ENCODE measurements around the gene SAMD8.

DNA sequence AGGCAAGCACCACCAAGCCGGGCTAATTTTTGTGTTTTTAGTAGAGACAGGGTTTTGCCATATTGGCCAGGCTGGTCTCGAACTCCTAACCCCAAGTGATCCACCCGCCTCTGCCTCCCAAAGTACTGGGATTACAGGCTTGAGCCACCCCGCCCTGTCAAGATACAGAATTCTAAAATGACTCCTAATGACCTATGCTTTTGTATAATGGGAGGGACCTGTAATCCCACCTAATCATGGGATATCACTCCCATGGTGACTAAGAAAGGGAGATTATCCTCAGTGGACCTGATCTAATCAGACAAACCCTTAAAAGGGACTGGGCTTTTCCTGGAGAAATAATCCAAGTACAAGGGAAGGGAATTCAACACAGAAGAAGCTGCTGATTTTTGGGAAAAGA lies 28.8 kb downstream of the SAMD8 start:
- TF ChIP-seq, protein P1, sequence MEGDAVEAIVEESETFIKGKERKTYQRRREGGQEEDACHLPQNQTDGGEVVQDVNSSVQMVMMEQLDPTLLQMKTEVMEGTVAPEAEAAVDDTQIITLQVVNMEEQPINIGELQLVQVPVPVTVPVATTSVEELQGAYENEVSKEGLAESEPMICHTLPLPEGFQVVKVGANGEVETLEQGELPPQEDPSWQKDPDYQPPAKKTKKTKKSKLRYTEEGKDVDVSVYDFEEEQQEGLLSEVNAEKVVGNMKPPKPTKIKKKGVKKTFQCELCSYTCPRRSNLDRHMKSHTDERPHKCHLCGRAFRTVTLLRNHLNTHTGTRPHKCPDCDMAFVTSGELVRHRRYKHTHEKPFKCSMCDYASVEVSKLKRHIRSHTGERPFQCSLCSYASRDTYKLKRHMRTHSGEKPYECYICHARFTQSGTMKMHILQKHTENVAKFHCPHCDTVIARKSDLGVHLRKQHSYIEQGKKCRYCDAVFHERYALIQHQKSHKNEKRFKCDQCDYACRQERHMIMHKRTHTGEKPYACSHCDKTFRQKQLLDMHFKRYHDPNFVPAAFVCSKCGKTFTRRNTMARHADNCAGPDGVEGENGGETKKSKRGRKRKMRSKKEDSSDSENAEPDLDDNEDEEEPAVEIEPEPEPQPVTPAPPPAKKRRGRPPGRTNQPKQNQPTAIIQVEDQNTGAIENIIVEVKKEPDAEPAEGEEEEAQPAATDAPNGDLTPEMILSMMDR (IDR thresholded peaks at IDR 0.05; ENCODE audit: insufficient read depth, low read length, poor library complexity, severe bottlenecking): no peak
- TF ChIP-seq EZH2phosphoT487 (conservative IDR thresholded peaks at IDR 0.05; ENCODE audit: low read length): no peak
